Measurements from ENCODE around the gene LTBP2. TPM values are rescaled to one million over a fixed set of nuclear protein-coding genes. Genes with fewer than 3 reads are reported as not detected.
A peak's percentile ranks its signal among the peaks of the same experiment; 100 is the strongest.

The LTBP2 gene
- total and polyA plus RNA-seq, 2 of the 13 experiments (the other 11 are each of a cell fraction or from before 2014, with no cell fraction given): 0.20 to 0.41 TPM

DNA sequence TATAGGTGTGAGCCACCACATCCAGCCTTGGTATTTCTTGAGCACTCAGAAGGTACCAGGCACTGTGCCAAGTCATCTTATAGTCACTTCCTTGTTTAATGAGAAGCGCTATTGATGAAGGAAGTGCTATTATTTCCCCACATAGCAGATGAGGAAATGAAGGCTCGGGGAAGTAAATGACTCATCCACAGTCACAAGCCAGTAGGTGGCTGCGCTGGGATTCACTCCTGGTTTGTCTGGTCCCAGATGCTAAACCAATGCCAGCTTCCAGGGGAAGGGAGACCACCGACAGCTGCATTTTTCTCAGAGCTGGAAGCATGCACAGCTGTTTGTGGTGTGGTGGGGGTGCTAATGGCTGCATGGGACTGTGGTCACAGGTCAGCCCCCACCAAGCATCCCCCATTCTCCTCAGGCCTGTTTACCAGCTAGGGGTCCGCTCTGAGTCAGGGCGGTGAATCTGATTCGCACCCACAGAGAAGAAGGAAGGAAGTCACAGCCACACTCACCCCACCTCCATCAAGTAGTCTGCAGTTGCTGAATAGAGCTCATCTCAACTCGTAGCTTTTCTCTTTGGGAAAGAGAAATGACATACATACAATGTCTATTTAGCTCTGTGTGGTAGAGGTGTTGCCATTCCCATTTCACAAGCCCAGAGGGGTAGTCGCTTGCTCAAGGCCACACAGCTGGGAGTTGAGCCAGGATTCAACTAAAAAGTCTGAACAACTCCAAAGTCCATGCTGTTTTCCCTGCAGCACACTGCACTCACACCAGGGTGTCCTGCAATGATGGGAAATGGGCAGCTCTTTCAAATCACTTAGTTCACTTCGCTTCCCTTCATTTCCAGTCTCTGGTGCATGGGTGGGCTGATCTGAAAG lies 6.3 kb upstream of the LTBP2 start (continued):
- TF ChIP-seq HMGXB3 (CRISPR knock-in tag; IDR thresholded peaks at IDR 0.05; ENCODE audit: borderline replicate concordance) (no peak), ARID4A (CRISPR knock-in tag; IDR thresholded peaks at IDR 0.05; ENCODE audit: borderline replicate concordance) (peak; percentile 14; the same call in 1 of the 2 replicates), ZFYVE20 (CRISPR knock-in tag; IDR thresholded peaks at IDR 0.05; ENCODE audit: borderline replicate concordance, low read depth) (no peak), ZFP82 (CRISPR knock-in tag; IDR thresholded peaks at IDR 0.05; ENCODE audit: borderline replicate concordance) (no peak), TCF7 (IDR thresholded peaks at IDR 0.05; ENCODE audit: low read depth) (no peak), HOXA7 (CRISPR knock-in tag; IDR thresholded peaks at IDR 0.05) (no peak), SP140L (CRISPR knock-in tag; IDR thresholded peaks at IDR 0.05; ENCODE audit: borderline replicate concordance) (no peak), MBNL3 (CRISPR knock-in tag; conservative IDR thresholded peaks at IDR 0.05) (no peak), ZNF839 (CRISPR knock-in tag; IDR thresholded peaks at IDR 0.05; ENCODE audit: borderline replicate concordance) (no peak)
- TF ChIP-seq, protein P1, sequence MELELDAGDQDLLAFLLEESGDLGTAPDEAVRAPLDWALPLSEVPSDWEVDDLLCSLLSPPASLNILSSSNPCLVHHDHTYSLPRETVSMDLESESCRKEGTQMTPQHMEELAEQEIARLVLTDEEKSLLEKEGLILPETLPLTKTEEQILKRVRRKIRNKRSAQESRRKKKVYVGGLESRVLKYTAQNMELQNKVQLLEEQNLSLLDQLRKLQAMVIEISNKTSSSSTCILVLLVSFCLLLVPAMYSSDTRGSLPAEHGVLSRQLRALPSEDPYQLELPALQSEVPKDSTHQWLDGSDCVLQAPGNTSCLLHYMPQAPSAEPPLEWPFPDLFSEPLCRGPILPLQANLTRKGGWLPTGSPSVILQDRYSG (CRISPR knock-in tag; IDR thresholded peaks at IDR 0.05): no peak
- TF ChIP-seq, protein P2, sequence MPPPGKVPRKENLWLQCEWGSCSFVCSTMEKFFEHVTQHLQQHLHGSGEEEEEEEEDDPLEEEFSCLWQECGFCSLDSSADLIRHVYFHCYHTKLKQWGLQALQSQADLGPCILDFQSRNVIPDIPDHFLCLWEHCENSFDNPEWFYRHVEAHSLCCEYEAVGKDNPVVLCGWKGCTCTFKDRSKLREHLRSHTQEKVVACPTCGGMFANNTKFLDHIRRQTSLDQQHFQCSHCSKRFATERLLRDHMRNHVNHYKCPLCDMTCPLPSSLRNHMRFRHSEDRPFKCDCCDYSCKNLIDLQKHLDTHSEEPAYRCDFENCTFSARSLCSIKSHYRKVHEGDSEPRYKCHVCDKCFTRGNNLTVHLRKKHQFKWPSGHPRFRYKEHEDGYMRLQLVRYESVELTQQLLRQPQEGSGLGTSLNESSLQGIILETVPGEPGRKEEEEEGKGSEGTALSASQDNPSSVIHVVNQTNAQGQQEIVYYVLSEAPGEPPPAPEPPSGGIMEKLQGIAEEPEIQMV (CRISPR knock-in tag; IDR thresholded peaks at IDR 0.05; ENCODE audit: low read depth): no peak

Data from HepG2 (cell line).